Smooth muscle cell (in vitro differentiated cells): Measurements from ENCODE around the gene UBQLN3. TPM values are rescaled to one million over a fixed set of nuclear protein-coding genes. Genes with fewer than 3 reads are reported as not detected.

Source experiments
- DNase-seq: peaks from one replicate; lab custom pipeline; 2025; ENCODE audit not compliant: unreplicated experiment; lab: John Stamatoyannopoulos, UW
- H2AFZ ChIP-seq: fragments of 200-600 bp; sonication (generic); 2 replicates; pipeline ENCODE4 v1.6.0; 2016; ENCODE audit warnings: antibody characterized with exemption, low read depth, mild to moderate bottlenecking
- H3F3A ChIP-seq: fragments of 200-600 bp; sonication (generic); 2 replicates; pipeline ENCODE4 v1.6.0; 2017; ENCODE audit warnings: antibody characterized with exemption, low read depth
- H3K27ac ChIP-seq: fragments of 200-600 bp; sonication (generic); 2 replicates; pipeline ENCODE4 v1.5.1; 2016; ENCODE audit warnings: low read depth, mild to moderate bottlenecking
- H3K27me3 ChIP-seq: fragments of 200-600 bp; sonication (generic); 2 replicates; pipeline ENCODE4 v1.6.1; 2016; ENCODE audit warnings: low read depth, mild to moderate bottlenecking
- H3K36me3 ChIP-seq: fragments of 200-600 bp; sonication (generic); 2 replicates; pipeline ENCODE4 v1.5.1; 2016; ENCODE audit warnings: low read depth
- H3K4me1 ChIP-seq: fragments of 200-600 bp; sonication (generic); 2 replicates; pipeline ENCODE4 v1.5.1; 2016; ENCODE audit warnings: low read depth
- H3K4me2 ChIP-seq: fragments of 200-600 bp; sonication (generic); 2 replicates; pipeline ENCODE4 v1.6.0; 2016; ENCODE audit warnings: mild to moderate bottlenecking
- H3K4me3 ChIP-seq: fragments of 200-600 bp; sonication (generic); 2 replicates; pipeline ENCODE4 v1.5.1; 2016; ENCODE audit warnings: mild to moderate bottlenecking
- H3K79me2 ChIP-seq: fragments of 200-600 bp; sonication (generic); 2 replicates; pipeline ENCODE4 v1.6.0; 2016; ENCODE audit warnings: low read depth, mild to moderate bottlenecking
- H3K9ac ChIP-seq: fragments of 200-600 bp; sonication (generic); 2 replicates; pipeline ENCODE4 v1.6.0; 2016; ENCODE audit warnings: low read depth
- H3K9me3 ChIP-seq: fragments of 200-600 bp; sonication (generic); replicated peaks from 2 replicates; pipeline ENCODE4 v1.5.1; 2016; ENCODE audit warnings: low read depth
- H4K20me1 ChIP-seq: fragments of 200-600 bp; sonication (generic); 2 replicates; pipeline ENCODE4 v1.6.0; 2016; ENCODE audit warnings: low read depth
- CTCF ChIP-seq: fragments of 200-600 bp; sonication (generic); IDR thresholded peaks from 2 replicates; pipeline ENCODE4 v1.5.1; 2017; ENCODE audit warnings: borderline replicate concordance, mild to moderate bottlenecking, antibody characterized with exemption; ENCODE audit not compliant: insufficient read depth, poor library complexity, severe bottlenecking
- WGBS: methylation state at CpG from one replicate; pipeline ENCODE4 v1.1.7; 2016; ENCODE audit warnings: low lambda C conversion rate; 5-methylcytosine and 5-hydroxymethylcytosine counted together
- polyA plus RNA-seq: library from polyadenylated mRNA; unstranded; fragments of >200 nt; fragmentation: Nextera tagmentation; extraction: Ambion mirVana; gene quantifications from 2 replicates; pipeline ENCODE4 v1.2.1, GENCODE V29; 2016
- total RNA-seq: library from RNA; depleted of rRNA; stranded (reverse); fragments of >200 nt; gene quantifications from 2 replicates; pipeline ENCODE4 v1.2.3, GENCODE V29; 2014

UBQLN3 gene
- total and polyA plus RNA-seq, 2 experiments from 2014 or later: 0.13 TPM; not detected in 1

- TF ChIP-seq CTCF: no peak
- H3K4me2 ChIP-seq: peak overlapping the region; percentile 69
- WGBS: 51% methylated on average over 5 of the region's 5 CpGs
- peak overlapping the region; percentile 42 for H3K9ac ChIP-seq
- H3K27me3 ChIP-seq: no peaks in the 10 kb centered on the region
- H3K4me1 ChIP-seq: no peaks in the 10 kb centered on the region
- no peaks in the 10 kb centered on the region for H3K79me2 ChIP-seq
- no peak overlapping the region for H2AFZ ChIP-seq
- no peaks in the 10 kb centered on the region for H3K9me3 ChIP-seq
- no peak overlapping the region for H3K4me3 ChIP-seq
- DNase-seq: no peak
- no peaks in the 10 kb centered on the region for H4K20me1 ChIP-seq
- H3K27ac ChIP-seq: peak overlapping the region; percentile 77
- no peaks in the 10 kb centered on the region for H3F3A ChIP-seq
- H3K36me3 ChIP-seq: no peaks in the 10 kb centered on the region
Observed at GRCh38 chr11:5550440-5551095, 40.8 kb upstream of the UBQLN3 start.

GRCh38 chr11:5548440-5548839, 38.7 kb upstream of the UBQLN3 start, which contains the start of gene OR52H1:
Gene OR52H1 (minus strand): TSS chr11:5548540. CDS start chr11:5545505, 3,035 bp downstream.
- DNase-seq: no peak
- H3F3A ChIP-seq: no peaks in the 10 kb centered on the region

GRCh38 chr11:5547982-5548381, 38.2 kb upstream of the UBQLN3 start:
- no peak for TF ChIP-seq CTCF
- no peak overlapping the region for H2AFZ ChIP-seq
- no peak for DNase-seq
- no peak overlapping the region for H3K9ac ChIP-seq
- H3K36me3 ChIP-seq: no peaks in the 10 kb centered on the region
- no peaks in the 10 kb centered on the region for H3K4me1 ChIP-seq
- H3K4me3 ChIP-seq: no peak overlapping the region
- no peaks in the 10 kb centered on the region for H3K79me2 ChIP-seq
- 95% methylated on average over 1 of the region's 1 CpG for WGBS
- no peak overlapping the region for H3K27ac ChIP-seq
- no peaks in the 10 kb centered on the region for H4K20me1 ChIP-seq
- H3K4me2 ChIP-seq: no peak overlapping the region
- H3F3A ChIP-seq: no peaks in the 10 kb centered on the region
- H3K9me3 ChIP-seq: no peaks in the 10 kb centered on the region
- H3K27me3 ChIP-seq: peaks cover 3% of the 10 kb centered on the region

More at GRCh38 chr11:5548440-5548839, 38.7 kb upstream of the UBQLN3 start, which contains the start of gene OR52H1:
- no peak within 1 kb of the TSS for H3K4me2 ChIP-seq
- no peaks in the 10 kb centered on the region for H3K4me1 ChIP-seq
- 53% methylated on average over 1 of the region's 1 CpG for WGBS
- H3K9ac ChIP-seq: no peak within 1 kb of the TSS
- H3K9me3 ChIP-seq: no peaks in the 10 kb centered on the region
- no peak within 1 kb of the TSS for H3K4me3 ChIP-seq
- no peak within 1 kb of the TSS for H3K27ac ChIP-seq
- H2AFZ ChIP-seq: no peak within 1 kb of the TSS
- H3K36me3 ChIP-seq: no peaks in the 10 kb centered on the region
- no peaks in the 10 kb centered on the region for H3K79me2 ChIP-seq
- no peaks in the 10 kb centered on the region for H4K20me1 ChIP-seq
- H3K27me3 ChIP-seq: peaks cover 3% of the 10 kb centered on the region
- no peak for TF ChIP-seq CTCF

GRCh38 chr11:5546457-5546856, 36.7 kb upstream of the UBQLN3 start:
- H3K9me3 ChIP-seq: no peaks in the 10 kb centered on the region
- H3K27me3 ChIP-seq: peaks cover 3% of the 10 kb centered on the region
- no peaks in the 10 kb centered on the region for H4K20me1 ChIP-seq
- H3K27ac ChIP-seq: no peak overlapping the region
- no peak overlapping the region for H3K9ac ChIP-seq
- H3K4me3 ChIP-seq: no peak overlapping the region
- no peaks in the 10 kb centered on the region for H3F3A ChIP-seq
- no peak for TF ChIP-seq CTCF
- no peak overlapping the region for H3K4me2 ChIP-seq
- H3K36me3 ChIP-seq: no peaks in the 10 kb centered on the region
- H2AFZ ChIP-seq: no peak overlapping the region
- WGBS: 75% methylated on average over 3 of the region's 3 CpGs
- H3K4me1 ChIP-seq: no peaks in the 10 kb centered on the region
- DNase-seq: no peak
- H3K79me2 ChIP-seq: no peaks in the 10 kb centered on the region
